Smooth muscle cell (in vitro differentiated cells): ENCODE results near the gene RPN2. TPM values are rescaled to one million over a fixed set of nuclear protein-coding genes. Genes with fewer than 3 reads are reported as not detected.

Experiments used
- DNase-seq: peaks from one replicate; lab custom pipeline; 2025; ENCODE audit not compliant: unreplicated experiment; lab: John Stamatoyannopoulos, UW
- H2AFZ ChIP-seq: fragments of 200-600 bp; sonication (generic); 2 replicates; pipeline ENCODE4 v1.6.0; 2016; ENCODE audit warnings: antibody characterized with exemption, low read depth, mild to moderate bottlenecking
- H3F3A ChIP-seq: fragments of 200-600 bp; sonication (generic); 2 replicates; pipeline ENCODE4 v1.6.0; 2017; ENCODE audit warnings: antibody characterized with exemption, low read depth
- H3K27ac ChIP-seq: fragments of 200-600 bp; sonication (generic); 2 replicates; pipeline ENCODE4 v1.5.1; 2016; ENCODE audit warnings: low read depth, mild to moderate bottlenecking
- H3K27me3 ChIP-seq: fragments of 200-600 bp; sonication (generic); 2 replicates; pipeline ENCODE4 v1.6.1; 2016; ENCODE audit warnings: low read depth, mild to moderate bottlenecking
- H3K36me3 ChIP-seq: fragments of 200-600 bp; sonication (generic); 2 replicates; pipeline ENCODE4 v1.5.1; 2016; ENCODE audit warnings: low read depth
- H3K4me1 ChIP-seq: fragments of 200-600 bp; sonication (generic); 2 replicates; pipeline ENCODE4 v1.5.1; 2016; ENCODE audit warnings: low read depth
- H3K4me2 ChIP-seq: fragments of 200-600 bp; sonication (generic); 2 replicates; pipeline ENCODE4 v1.6.0; 2016; ENCODE audit warnings: mild to moderate bottlenecking
- H3K4me3 ChIP-seq: fragments of 200-600 bp; sonication (generic); 2 replicates; pipeline ENCODE4 v1.5.1; 2016; ENCODE audit warnings: mild to moderate bottlenecking
- H3K79me2 ChIP-seq: fragments of 200-600 bp; sonication (generic); 2 replicates; pipeline ENCODE4 v1.6.0; 2016; ENCODE audit warnings: low read depth, mild to moderate bottlenecking
- H3K9ac ChIP-seq: fragments of 200-600 bp; sonication (generic); 2 replicates; pipeline ENCODE4 v1.6.0; 2016; ENCODE audit warnings: low read depth
- H3K9me3 ChIP-seq: fragments of 200-600 bp; sonication (generic); replicated peaks from 2 replicates; pipeline ENCODE4 v1.5.1; 2016; ENCODE audit warnings: low read depth
- H4K20me1 ChIP-seq: fragments of 200-600 bp; sonication (generic); 2 replicates; pipeline ENCODE4 v1.6.0; 2016; ENCODE audit warnings: low read depth
- CTCF ChIP-seq: fragments of 200-600 bp; sonication (generic); IDR thresholded peaks from 2 replicates; pipeline ENCODE4 v1.5.1; 2017; ENCODE audit warnings: borderline replicate concordance, mild to moderate bottlenecking, antibody characterized with exemption; ENCODE audit not compliant: insufficient read depth, poor library complexity, severe bottlenecking
- WGBS: methylation state at CpG from one replicate; pipeline ENCODE4 v1.1.7; 2016; ENCODE audit warnings: low lambda C conversion rate; 5-methylcytosine and 5-hydroxymethylcytosine counted together
- polyA plus RNA-seq: library from polyadenylated mRNA; unstranded; fragments of >200 nt; fragmentation: Nextera tagmentation; extraction: Ambion mirVana; gene quantifications from 2 replicates; pipeline ENCODE4 v1.2.1, GENCODE V29; 2016
- total RNA-seq: library from RNA; depleted of rRNA; stranded (reverse); fragments of >200 nt; gene quantifications from 2 replicates; pipeline ENCODE4 v1.2.3, GENCODE V29; 2014

The RPN2 gene
- total and polyA plus RNA-seq, 2 experiments from 2014 or later: 325 to 372 TPM

GRCh38 chr20:37245216-37246150 is 66.4 kb downstream of the RPN2 start:
- no peak for TF ChIP-seq CTCF
- Histone ChIP-seq H3K79me2 (no peaks in the 10 kb centered on the region), H2AFZ (no peak overlapping the region), H3K4me2 (no peak overlapping the region), H3K27me3 (no peaks in the 10 kb centered on the region), H3K4me3 (no peak overlapping the region), H4K20me1 (peaks cover under 1% of the 10 kb centered on the region), H3K9me3 (no peaks in the 10 kb centered on the region), H3K27ac (no peak overlapping the region), H3K36me3 (peaks cover 12% of the 10 kb centered on the region), H3K4me1 (peaks cover 28% of the 10 kb centered on the region), H3F3A (no peaks in the 10 kb centered on the region), H3K9ac (no peak overlapping the region)
- no peak for DNase-seq
- WGBS: 89% methylated on average over 25 of the region's 25 CpGs

GRCh38 chr20:37246736-37247135 is 67.6 kb downstream of the RPN2 start:
- 97% methylated on average over 5 of the region's 5 CpGs for WGBS
- no peak for TF ChIP-seq CTCF

GRCh38 chr20:37247547-37247946 is 68.4 kb downstream of the RPN2 start:
- no peak overlapping the region for H2AFZ ChIP-seq
- no peaks in the 10 kb centered on the region for H3K79me2 ChIP-seq
- H3K36me3 ChIP-seq: no peaks in the 10 kb centered on the region
- no peak overlapping the region for H3K9ac ChIP-seq
- no peak for TF ChIP-seq CTCF
- H3K4me2 ChIP-seq: no peak overlapping the region
- no peak overlapping the region for H3K4me3 ChIP-seq
- WGBS: 41% methylated on average over 1 of the region's 1 CpG
- DNase-seq: no peak
- H3K27ac ChIP-seq: no peak overlapping the region
- H4K20me1 ChIP-seq: no peaks in the 10 kb centered on the region
- no peaks in the 10 kb centered on the region for H3F3A ChIP-seq
- H3K27me3 ChIP-seq: no peaks in the 10 kb centered on the region
- no peaks in the 10 kb centered on the region for H3K9me3 ChIP-seq
- H3K4me1 ChIP-seq: peaks cover 45% of the 10 kb centered on the region

More at GRCh38 chr20:37246736-37247135, 67.6 kb downstream of the RPN2 start:
- DNase-seq: no peak
- Histone ChIP-seq H2AFZ (no peak overlapping the region), H3K79me2 (no peaks in the 10 kb centered on the region), H3K36me3 (peaks cover 3% of the 10 kb centered on the region), H3K4me2 (no peak overlapping the region), H3K4me3 (no peak overlapping the region), H3K9me3 (no peaks in the 10 kb centered on the region), H3K9ac (no peak overlapping the region), H3F3A (no peaks in the 10 kb centered on the region), H3K27ac (no peak overlapping the region), H4K20me1 (no peaks in the 10 kb centered on the region), H3K27me3 (no peaks in the 10 kb centered on the region), H3K4me1 (peaks cover 37% of the 10 kb centered on the region)
